Rectal smooth muscle tissue (tissue), 1 donor: ENCODE results near the gene LONP1.
A peak's percentile ranks its signal among the peaks of the same experiment; 100 is the strongest.
"Not testable (repeated sequence)": the region's sequence is repeated elsewhere in the genome, so short reads cannot be mapped to it uniquely, and the experiment has no call there.

Experiments used
- H3K27ac ChIP-seq: one replicate; pipeline ENCODE4 v1.7.0; 2013; ENCODE audit warnings: low read depth, low read length, inconsistent platforms
- H3K27me3 ChIP-seq: one replicate; pipeline ENCODE4 v1.7.0; 2013; ENCODE audit warnings: low read length; ENCODE audit not compliant: control insufficient read depth, insufficient read depth
- H3K36me3 ChIP-seq: one replicate; pipeline ENCODE4 v1.7.0; 2013; ENCODE audit warnings: low read length; ENCODE audit not compliant: control insufficient read depth, insufficient read depth
- H3K4me1 ChIP-seq: one replicate; pipeline ENCODE4 v1.7.0; 2013; ENCODE audit warnings: low read length; ENCODE audit not compliant: control insufficient read depth, insufficient read depth
- H3K4me3 ChIP-seq: one replicate; pipeline ENCODE4 v1.7.0; 2013; ENCODE audit warnings: low read length
- H3K9ac ChIP-seq: one replicate; pipeline ENCODE4 v1.7.0; 2013; ENCODE audit warnings: low read length

LONP1 gene

DNA sequence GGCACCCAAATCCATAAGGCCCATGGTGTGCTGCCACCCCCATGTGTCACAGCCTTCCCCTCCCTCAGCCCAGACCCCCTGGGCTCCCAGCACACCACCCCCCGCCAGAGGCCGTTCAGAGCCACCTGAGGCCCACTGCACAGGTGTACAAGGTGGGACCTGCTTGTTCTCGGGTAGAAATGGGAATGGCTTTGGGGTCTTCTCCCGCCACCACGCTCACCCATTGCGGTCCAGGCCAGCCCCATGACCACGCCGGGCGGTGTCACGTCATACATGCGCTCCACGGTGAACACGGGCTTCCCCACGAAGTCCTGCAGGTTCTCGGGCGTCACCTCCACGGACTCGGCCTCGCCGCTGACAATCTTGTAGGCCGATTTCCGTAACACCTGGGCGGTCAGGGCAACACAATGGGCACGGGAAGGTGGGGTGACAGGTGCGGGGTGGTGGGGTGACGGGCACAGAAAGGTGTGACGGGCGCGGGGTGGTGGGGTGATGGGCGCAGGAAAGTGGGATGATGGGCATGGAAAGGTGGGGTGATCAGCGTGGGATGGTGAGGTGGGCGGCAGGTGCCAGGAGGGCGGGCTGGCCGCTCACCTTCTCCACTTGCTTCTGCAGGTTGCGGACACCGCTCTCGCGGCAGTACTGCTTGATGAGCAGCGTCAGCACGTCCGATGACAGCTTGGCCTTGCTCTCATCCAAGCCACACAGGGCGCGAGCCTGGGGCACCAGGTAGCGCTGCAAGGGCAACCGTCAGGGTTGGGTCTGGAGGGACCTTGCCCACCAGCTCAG lies 25.6 kb downstream of the LONP1 start:
- H3K36me3 ChIP-seq = peaks cover 44% of the 10 kb centered on the region

GRCh38 chr19:5693195-5694166 lies 26.5 kb downstream of the LONP1 start:
- Histone ChIP-seq H3K36me3 (peaks cover 39% of the 10 kb centered on the region), H3K4me3 (no peak overlapping the region), H3K9ac (peak overlapping the region; percentile 21), H3K4me1 (peaks cover 4% of the 10 kb centered on the region), H3K27ac (no peak overlapping the region), H3K27me3 (no peaks in the 10 kb centered on the region)

More for the DNA sequence above, 25.6 kb downstream of the LONP1 start:
- H3K27me3 ChIP-seq = no peaks in the 10 kb centered on the region
- H3K4me3 ChIP-seq = no peak overlapping the region
- H3K27ac ChIP-seq = no peak overlapping the region
- peaks cover 4% of the 10 kb centered on the region for H3K4me1 ChIP-seq
- H3K9ac ChIP-seq = no peak overlapping the region

- H3K9ac ChIP-seq = no peak overlapping the region
- H3K36me3 ChIP-seq = peaks cover 39% of the 10 kb centered on the region
- no peak overlapping the region for H3K4me3 ChIP-seq
- no peak overlapping the region for H3K27ac ChIP-seq
- peaks cover 4% of the 10 kb centered on the region for H3K4me1 ChIP-seq
- no peaks in the 10 kb centered on the region for H3K27me3 ChIP-seq
Observed at GRCh38 chr19:5692723-5693194, 27.2 kb downstream of the LONP1 start.

DNA sequence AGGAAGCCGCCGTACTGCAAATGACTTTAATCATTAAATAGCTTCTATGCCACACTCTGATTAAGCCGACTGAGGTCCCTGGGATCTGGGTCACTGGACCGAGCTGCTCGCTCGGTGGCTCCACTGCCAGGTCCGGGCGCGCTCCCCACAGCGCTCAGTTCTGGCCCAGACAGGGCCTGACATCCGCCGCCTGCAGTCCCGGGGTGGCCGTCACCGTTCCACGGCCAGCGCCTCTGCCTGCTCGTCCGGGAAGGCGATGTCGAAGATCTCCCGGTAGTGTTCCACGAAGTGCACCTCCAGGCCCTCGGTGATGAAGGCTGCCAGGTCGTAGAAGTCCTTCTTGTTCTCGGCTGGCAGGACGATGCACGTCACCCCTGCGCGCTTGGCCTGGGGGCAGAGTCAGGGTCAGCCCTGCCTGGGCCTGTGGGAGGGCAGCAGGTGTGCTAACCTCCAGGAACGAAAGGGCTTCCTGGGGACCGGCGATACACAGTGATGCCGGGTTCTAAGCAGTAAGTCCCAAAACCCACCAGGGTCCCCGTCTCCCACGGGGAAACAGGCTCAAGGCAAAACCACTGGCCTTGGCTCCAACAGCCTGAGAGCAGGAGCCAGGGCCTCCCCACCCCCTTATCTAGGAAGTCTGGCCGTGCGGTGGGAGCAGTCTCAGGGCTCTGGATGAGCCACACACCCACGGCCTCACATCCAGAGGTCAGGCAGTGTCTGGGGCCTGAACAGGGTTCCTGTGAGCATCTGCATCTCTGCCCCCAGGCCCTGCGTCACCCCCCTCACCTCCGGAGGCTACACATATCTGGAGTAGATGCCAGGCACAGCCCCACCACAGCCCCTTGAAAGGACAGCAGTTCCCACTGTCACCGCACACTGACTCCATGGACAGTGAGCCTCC lies 27.9 kb downstream of the LONP1 start:
- Histone ChIP-seq H3K9ac (no peak overlapping the region), H3K4me3 (no peak overlapping the region), H3K36me3 (peaks cover 36% of the 10 kb centered on the region), H3K27me3 (no peaks in the 10 kb centered on the region), H3K4me1 (peaks cover 4% of the 10 kb centered on the region), H3K27ac (peak overlapping the region; percentile 60)

DNA sequence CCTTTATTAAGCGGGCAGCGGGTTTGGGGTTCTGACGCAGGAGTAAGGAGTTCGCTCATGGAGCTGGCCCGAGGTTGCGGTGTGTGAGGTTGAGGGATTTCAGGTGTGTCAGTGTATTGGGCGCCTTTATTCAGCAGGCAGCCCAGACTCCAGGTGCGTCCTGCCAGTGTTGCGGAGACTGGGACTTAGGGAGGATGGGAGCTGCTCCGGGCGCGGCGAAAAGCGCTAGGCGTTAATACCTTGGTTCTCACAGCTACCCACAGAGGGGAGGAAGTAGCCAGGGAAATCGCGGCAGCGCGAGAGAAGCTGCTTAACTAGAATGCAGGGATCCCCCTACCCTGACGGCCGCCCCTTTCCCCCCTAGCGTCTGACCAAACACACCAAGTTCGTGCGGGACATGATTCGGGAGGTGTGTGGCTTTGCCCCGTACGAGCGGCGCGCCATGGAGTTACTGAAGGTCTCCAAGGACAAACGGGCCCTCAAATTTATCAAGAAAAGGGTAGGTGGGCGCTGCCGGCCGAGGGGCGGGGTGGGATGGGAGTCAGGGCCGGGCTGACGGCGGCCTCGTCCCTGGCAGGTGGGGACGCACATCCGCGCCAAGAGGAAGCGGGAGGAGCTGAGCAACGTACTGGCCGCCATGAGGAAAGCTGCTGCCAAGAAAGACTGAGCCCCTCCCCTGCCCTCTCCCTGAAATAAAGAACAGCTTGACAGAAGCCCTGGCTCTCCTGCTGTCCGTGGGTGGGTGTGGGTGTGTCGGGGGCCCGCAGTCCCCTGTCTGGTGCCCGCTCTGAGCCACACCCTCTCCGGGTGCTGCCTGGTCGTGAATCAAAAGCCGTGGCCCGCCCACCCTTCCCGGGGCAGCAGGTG lies 28.8 kb downstream of the LONP1 start:
- Histone ChIP-seq H3K27me3 (no peaks in the 10 kb centered on the region), H3K4me1 (peaks cover 6% of the 10 kb centered on the region), H3K27ac (peak overlapping the region; percentile 89), H3K9ac (peak overlapping the region; percentile 85), H3K36me3 (peaks cover 29% of the 10 kb centered on the region), H3K4me3 (peak overlapping the region; percentile 87)

DNA sequence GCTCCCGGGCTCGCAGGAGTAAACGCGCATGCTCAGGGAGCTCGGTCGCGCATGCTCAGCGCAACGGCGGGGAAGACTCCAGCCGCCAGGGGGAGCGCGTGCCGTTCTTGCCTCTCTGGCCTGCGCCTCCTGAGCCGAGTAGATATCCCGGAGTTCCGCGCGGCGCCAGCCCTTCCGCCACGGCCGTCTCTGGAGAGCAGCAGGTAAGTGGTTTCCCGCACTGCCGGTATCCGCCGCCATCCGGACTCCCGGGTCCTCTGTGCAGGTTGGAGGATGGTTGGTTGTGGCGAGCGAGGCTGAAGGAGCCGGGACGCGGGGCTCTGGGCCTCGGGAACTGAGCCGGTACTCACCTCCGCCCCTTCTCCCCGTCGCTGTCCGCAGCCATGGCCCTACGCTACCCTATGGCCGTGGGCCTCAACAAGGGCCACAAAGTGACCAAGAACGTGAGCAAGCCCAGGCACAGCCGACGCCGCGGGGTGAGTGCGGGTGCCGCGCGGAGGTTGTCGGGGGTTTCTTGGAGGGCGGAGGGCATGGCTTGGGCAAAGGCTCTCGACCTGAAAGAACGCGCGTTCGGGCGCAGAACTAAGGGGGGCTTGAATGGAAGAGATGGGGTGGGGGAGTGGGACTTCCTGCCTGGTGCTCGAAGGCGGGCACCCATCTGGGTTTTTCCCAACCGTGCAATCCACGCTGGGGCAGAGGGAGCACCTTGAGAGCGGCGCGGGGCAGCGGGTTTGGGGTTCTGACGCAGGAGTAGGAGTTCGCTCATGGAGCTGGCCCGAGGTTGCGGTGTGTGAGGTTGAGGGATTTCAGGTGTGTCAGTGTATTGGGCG lies 29.6 kb downstream of the LONP1 start, which contains the start of gene RPL36:
TSS of gene RPL36 (plus strand) at position 171 of the 830 bp plus-strand sequence. CDS start at position 384, 213 bp downstream.
- Histone ChIP-seq H3K9ac (peak within 1 kb of the TSS; percentile 85), H3K36me3 (peaks cover 24% of the 10 kb centered on the region), H3K4me1 (peaks cover 6% of the 10 kb centered on the region), H3K27ac (peak within 1 kb of the TSS; percentile 89), H3K27me3 (no peaks in the 10 kb centered on the region), H3K4me3 (peak within 1 kb of the TSS; percentile 87)

GRCh38 chr19:5688262-5688881 lies 31.6 kb downstream of the LONP1 start:
- H3K27me3 ChIP-seq, H3K4me3 ChIP-seq, H3K9ac ChIP-seq, H3K27ac ChIP-seq, H3K4me1 ChIP-seq: not testable (repeated sequence)
- peaks cover 11% of the 10 kb centered on the region for H3K36me3 ChIP-seq

GRCh38 chr19:5687360-5688198 lies 32.4 kb downstream of the LONP1 start:
- peaks cover 4% of the 10 kb centered on the region for H3K36me3 ChIP-seq
- H3K9ac ChIP-seq = no peak overlapping the region
- H3K4me1 ChIP-seq = peaks cover 6% of the 10 kb centered on the region
- peak overlapping the region; percentile 64 for H3K4me3 ChIP-seq
- no peaks in the 10 kb centered on the region for H3K27me3 ChIP-seq
- peak overlapping the region; percentile 61 for H3K27ac ChIP-seq

DNA sequence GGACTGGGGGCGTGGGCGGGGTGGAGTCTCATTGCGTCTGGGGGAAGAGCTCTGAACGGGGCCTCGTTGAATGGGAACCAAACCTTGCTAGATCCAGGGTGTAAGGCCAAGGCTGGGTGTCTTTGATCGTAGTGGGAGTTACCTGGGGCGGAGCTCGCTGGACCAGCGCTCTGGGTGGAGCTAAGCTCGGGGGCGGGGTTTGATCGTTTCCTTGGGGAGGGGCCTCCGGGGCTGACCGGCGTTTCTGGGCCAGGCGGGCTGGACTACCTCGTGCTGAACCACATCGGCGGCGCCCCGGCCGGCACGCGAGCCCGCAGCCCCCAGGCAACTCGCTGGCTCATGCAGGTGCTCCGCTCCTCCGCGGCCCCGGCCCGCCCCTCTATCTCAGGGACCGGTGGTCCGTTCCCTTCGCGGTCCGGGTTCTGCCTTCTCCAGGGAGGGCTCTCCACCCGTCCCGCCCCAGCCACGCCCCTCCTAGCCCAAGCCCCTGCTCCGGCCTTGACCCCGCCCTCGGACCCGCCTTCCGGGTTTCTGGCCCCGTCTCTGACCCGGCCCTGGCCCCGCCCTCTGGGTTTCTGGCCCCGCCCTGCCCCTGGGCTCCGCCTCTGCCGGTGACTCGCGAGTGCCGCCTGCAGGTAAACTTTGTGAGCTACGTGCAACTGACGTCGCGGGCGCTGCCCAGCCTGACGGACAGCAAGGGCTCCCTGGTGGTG lies 33.1 kb downstream of the LONP1 start:
- Histone ChIP-seq H3K9ac (no peak overlapping the region), H3K27ac (peak overlapping the region; percentile 61), H3K4me3 (peak overlapping the region; percentile 77), H3K27me3 (no peaks in the 10 kb centered on the region), H3K36me3 (no peaks in the 10 kb centered on the region), H3K4me1 (peaks cover 4% of the 10 kb centered on the region)
